GM12865 (cell line): ENCODE results near the gene BRD3.
"Not testable (repeated sequence)": the region's sequence is repeated elsewhere in the genome, so short reads cannot be mapped to it uniquely, and the experiment has no call there.

Experiments
- DNase-seq: peaks from one replicate; pipeline ENCODE4 v3.0.0; 2010; ENCODE audit warnings: low read depth
- H3K4me3 ChIP-seq: 2 replicates; pipeline ENCODE4 v1.5.1; 2011; ENCODE audit warnings: mild to moderate bottlenecking, low read depth, low read length, control low read depth
- TF ChIP-seq, protein P1 (sequence below): IDR thresholded peaks from 2 replicates; pipeline ENCODE4 v1.5.1; 2011; ENCODE audit warnings: low read length, control low read depth, low read depth, inconsistent platforms; ENCODE audit not compliant: insufficient read depth; ENCODE audit errors: missing control alignments

Gene BRD3

DNA sequence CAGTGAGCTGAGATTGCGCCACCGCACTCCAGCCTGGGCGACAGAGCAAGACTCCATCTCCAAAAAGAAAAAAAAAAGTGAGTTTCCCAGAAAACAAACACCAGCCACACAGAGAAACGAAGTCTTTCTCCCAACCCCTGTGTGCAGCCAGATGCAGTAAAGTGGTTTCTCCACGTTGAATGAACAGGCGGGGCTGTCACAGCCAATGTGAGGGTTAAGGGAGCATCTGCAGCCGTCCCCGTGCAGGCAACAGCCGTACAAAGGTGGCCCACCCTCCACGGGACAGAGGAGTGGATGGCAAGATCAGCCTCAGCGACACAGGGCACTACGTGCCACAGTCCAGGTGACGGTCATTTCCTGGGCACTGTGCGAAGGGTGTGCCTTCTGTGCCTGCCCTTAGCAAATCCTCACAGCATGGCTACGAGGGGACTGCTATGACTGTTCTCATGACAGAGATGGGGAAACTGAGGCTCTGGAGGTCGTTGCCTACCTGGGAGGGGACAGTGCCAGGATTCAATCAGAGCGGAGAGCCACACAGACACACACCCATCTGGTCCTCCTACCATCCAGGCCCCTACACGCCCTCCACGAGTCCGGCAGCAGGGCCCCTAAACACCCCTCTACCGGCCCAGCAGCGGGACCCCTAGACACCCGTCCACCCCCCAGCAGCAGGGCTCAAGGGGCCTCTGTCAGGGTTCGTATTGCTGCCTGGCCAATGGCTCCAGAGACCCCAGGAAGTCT lies 78.0 kb downstream of the BRD3 start:
- DNase-seq: no peak
- TF ChIP-seq, protein P1, sequence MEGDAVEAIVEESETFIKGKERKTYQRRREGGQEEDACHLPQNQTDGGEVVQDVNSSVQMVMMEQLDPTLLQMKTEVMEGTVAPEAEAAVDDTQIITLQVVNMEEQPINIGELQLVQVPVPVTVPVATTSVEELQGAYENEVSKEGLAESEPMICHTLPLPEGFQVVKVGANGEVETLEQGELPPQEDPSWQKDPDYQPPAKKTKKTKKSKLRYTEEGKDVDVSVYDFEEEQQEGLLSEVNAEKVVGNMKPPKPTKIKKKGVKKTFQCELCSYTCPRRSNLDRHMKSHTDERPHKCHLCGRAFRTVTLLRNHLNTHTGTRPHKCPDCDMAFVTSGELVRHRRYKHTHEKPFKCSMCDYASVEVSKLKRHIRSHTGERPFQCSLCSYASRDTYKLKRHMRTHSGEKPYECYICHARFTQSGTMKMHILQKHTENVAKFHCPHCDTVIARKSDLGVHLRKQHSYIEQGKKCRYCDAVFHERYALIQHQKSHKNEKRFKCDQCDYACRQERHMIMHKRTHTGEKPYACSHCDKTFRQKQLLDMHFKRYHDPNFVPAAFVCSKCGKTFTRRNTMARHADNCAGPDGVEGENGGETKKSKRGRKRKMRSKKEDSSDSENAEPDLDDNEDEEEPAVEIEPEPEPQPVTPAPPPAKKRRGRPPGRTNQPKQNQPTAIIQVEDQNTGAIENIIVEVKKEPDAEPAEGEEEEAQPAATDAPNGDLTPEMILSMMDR: no peak
- peak overlapping the region; percentile 60 for H3K4me3 ChIP-seq

DNA sequence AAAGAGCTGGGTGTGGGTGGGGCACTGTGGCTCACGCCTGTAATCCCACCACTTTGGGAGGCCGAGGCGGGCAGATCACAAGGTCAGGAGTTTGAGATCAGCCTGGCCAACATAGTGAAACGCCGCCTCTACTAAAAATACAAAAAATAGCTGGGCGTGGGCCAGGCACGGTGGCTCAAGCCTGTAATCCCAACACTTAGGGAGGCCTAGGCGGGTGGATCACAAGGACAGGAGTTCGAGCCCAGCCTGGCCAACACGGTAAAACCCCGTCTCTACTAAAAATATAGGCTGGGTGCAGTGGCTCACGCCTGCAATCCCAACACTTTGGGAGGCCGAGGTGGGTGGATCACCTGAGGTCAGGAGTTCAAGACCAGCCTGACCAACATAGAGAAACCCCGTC lies 79.1 kb downstream of the BRD3 start:
- not testable (repeated sequence) for H3K4me3 ChIP-seq, DNase-seq

DNA sequence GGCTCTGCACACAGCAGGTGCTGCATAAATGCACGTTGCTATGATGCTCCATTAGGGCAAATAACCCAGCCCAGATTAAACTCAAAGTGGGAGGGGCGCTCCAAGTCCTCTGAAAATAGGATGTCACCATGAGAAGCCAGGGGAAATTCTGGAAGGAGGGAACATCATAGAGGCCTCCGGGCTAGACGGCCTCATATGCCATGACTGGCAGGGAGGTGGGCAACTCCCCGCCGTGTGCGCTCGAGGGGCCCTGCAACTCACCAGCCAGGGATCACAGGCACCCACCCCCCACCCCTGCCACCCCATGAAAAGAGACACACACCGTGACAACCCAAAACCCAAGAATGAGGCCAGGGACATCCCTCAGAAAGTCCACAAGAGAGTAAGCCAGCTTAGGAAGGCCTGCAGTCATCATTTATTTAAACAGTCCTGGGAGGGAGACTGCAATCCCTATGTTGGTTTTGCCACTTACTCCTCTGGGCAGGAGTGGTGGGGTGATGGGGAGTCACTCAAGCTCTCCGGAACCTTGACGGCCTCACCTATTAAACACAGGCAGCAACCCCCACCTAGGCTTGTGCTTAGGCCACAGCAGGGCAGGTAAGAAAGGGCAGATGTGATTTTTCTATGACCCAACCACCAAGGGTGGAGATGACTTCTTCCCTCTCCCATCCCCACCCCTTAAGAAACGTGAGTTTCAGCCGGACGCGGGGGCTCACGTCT lies 79.7 kb downstream of the BRD3 start:
- H3K4me3 ChIP-seq: no peak overlapping the region
- DNase-seq: no peak
- TF ChIP-seq, protein P1: no peak

DNA sequence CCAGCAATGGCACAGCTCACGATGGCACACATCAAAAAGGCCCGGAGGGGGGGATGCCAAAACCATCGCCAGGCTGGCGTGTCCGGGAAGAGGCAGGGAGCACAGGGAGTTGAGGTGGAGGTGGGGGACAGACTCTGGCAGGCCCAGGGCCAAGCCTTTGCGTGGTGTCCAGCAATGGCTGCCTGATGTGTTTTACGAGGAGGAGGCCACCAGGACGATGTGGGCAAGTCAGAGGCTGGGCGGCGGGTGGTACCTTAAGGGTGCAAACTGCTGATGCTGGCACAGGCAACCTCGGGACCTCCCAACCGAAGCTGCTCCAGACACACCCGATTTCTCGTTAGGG lies 80.4 kb downstream of the BRD3 start:
- TF ChIP-seq, protein P1: no peak
- no peak for DNase-seq
- H3K4me3 ChIP-seq: no peak overlapping the region

DNA sequence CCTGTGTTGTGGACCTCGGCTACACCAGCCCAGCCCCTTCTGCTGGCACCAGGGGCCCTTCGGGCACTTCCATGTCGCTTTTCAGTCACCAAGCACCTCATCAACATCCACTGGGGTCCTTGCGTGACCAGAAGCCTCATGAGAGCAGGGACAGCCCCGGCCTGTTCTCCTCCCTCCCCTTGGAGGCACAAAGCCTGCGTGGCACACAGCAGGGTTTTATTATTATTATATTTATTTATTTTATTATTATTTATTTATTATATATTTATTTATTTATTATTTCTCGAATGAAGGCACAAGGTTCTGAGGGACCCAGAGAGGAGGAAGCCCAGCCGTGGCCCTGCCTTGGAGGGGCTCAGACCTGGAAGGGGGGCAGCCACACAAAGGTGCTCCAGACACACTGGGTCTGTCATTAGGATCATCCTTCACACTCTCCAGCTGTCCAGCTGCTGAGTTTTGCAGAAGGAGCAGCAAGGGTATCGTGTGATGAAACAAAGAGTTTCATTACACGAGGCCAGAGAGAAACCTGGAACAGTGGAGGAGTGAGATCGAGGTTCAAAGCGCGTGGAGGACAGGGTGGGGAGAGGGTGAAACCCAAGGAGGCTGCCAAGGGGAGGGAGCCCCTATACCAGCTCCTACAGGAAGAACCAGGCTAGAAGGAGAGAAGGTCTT lies 80.9 kb downstream of the BRD3 start:
- TF ChIP-seq, protein P1: no peak
- no peak for DNase-seq
- no peak overlapping the region for H3K4me3 ChIP-seq

DNA sequence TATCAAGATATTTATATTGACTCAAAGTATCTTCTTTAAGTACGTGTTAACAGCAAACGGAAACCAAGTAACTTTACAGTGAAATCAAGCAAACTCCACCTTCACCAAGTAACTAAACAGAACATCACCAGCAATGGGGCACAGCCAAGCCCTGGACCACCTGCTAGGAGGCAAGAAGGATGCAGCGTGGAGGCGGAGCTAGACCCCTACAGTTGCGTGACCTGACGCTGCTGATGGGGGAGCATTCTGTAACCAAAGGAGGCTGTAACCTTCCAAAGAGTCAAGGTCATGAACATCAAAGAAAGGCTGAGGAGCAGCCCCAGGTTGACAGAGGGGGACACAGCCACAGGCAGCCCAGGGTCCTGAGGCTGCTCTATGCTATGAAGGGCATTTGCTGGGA lies 81.8 kb downstream of the BRD3 start:
- TF ChIP-seq, protein P1: no peak
- no peak overlapping the region for H3K4me3 ChIP-seq
- DNase-seq: no peak

DNA sequence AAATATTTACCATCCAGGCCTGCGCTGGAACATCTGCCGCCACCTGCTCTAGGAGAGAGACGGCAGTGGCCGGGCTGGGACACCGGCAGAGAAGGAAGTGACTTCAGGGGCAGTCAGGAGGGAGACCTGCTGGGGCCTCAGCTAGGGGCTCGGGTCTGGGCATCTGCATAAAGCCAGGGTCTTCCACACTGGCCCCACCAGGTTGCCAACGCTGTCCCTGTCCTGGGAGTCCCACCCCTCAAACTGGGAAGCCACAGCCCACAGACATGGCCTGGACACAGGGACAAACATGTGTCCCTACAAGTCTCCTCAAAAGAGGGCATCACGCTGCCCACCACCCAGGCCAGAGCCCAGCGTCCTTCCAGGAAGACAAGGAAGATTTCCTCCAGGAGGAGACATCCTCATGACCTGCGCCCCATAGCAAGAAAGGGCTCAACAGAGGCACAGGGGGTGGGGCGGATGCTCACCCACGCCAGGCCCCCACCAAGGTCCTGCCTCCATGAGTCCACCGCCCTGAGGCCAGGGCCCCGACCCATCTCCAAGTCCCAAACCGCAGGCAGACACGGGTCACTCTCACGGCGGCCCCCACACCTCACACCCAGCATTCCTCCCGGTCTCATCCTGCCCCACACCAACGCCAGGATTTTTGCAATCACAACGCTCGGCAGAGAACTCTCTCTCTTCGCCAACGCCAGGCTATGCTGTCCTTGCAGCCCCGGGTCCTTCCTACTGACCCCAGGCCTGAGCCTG lies 84.7 kb downstream of the BRD3 start:
- TF ChIP-seq, protein P1: no peak
- H3K4me3 ChIP-seq: no peak overlapping the region
- no peak for DNase-seq
